Iris pigment epithelial cell (primary cell): ENCODE results near the gene SCN8A.

Experiments used
- DNase-seq: peaks from one replicate; pipeline ENCODE4 v3.0.0-alpha.2; 2011; ENCODE audit warnings: low read depth

Gene SCN8A

GRCh38 chr12:51833448-51834227 lies 242.6 kb downstream of the SCN8A start:
- DNase-seq, result no peak

- no peak for DNase-seq
Measured at GRCh38 chr12:51834411-51834810, 243.4 kb downstream of the SCN8A start.

GRCh38 chr12:51836041-51836826 lies 245.2 kb downstream of the SCN8A start:
- DNase-seq, result no peak

GRCh38 chr12:51836827-51837173 lies 245.8 kb downstream of the SCN8A start:
- DNase-seq, result no peak

GRCh38 chr12:51837286-51837685 lies 246.3 kb downstream of the SCN8A start:
- DNase-seq, result no peak

- no peak for DNase-seq
Measured at GRCh38 chr12:51838036-51838435, 247.0 kb downstream of the SCN8A start.

GRCh38 chr12:51838762-51839161 lies 247.7 kb downstream of the SCN8A start:
- DNase-seq, result no peak

- no peak for DNase-seq
Measured at GRCh38 chr12:51839310-51839947, 248.4 kb downstream of the SCN8A start.

- no peak for DNase-seq
Measured at GRCh38 chr12:51840966-51841365, 249.9 kb downstream of the SCN8A start.

- DNase-seq, result no peak
Measured at GRCh38 chr12:51841727-51842126, 250.7 kb downstream of the SCN8A start.

- no peak for DNase-seq
Measured at GRCh38 chr12:51844854-51845253, 253.8 kb downstream of the SCN8A start.

GRCh38 chr12:51845482-51845881 lies 254.4 kb downstream of the SCN8A start:
- no peak for DNase-seq

GRCh38 chr12:51846271-51846691 lies 255.2 kb downstream of the SCN8A start:
- DNase-seq, result no peak

GRCh38 chr12:51846911-51847642 lies 256.0 kb downstream of the SCN8A start:
- no peak for DNase-seq

GRCh38 chr12:51847643-51848325 lies 256.8 kb downstream of the SCN8A start:
- DNase-seq, result no peak

- no peak for DNase-seq
Measured at GRCh38 chr12:51848326-51848727, 257.3 kb downstream of the SCN8A start, which contains the start of gene FIGNL2. TSS of gene FIGNL2 (minus strand) at chr12:51848718. CDS start at chr12:51822413, 26,305 bp downstream.

- DNase-seq, result no peak
Measured at GRCh38 chr12:51848841-51849735, 258.1 kb downstream of the SCN8A start.

GRCh38 chr12:51850081-51850964 lies 259.3 kb downstream of the SCN8A start:
- no peak for DNase-seq

GRCh38 chr12:51850965-51851299 lies 259.9 kb downstream of the SCN8A start:
- no peak for DNase-seq
